Transverse colon (tissue), 3 donors: ENCODE results near the gene MYO19.

ENCODE experiments used
- POLR2A ChIP-seq: fragments of 450-650 bp; IDR thresholded peaks from one replicate; pipeline ENCODE4 v1.6.1; 2016; ENCODE audit warnings: antibody characterized with exemption, mild to moderate bottlenecking, moderate library complexity
- TF ChIP-seq, protein P1 (sequence below), 5 experiments: fragments of 200-600 bp in 3 of 5; fragments of 450-650 bp in 2 of 5; sonication (generic) in 3 of 5; IDR thresholded peaks; 1 replicate in 2 of 5; 2 replicates in 3 of 5; pipeline ENCODE4 v1.5.1; 2016 to 2017; ENCODE audit warnings: antibody characterized with exemption in 5 of 5, inconsistent platforms in 3 of 5, mild to moderate bottlenecking in 2 of 5, moderate library complexity in 1 of 5

DNA sequence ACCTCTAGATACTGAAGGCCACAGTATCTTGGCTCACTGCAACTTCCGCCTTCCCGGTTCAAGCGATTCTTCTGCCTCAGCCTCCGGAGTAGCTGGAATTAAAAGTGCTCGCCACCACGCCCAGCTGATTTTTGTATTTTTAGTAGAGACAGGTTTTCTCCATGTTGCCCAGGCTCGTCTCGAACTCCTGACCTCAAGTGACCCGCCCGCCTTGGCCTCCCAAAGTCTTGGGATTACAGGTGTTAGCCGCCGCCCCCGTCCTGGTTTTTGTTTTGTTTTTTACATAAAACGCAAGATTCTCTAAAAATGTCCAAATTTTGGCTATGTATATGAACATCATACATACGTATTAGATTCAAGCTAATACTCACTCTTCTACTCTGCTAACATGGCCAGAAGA is 8.1 kb upstream of the MYO19 start:
- TF ChIP-seq POLR2A = no peak
- TF ChIP-seq, protein P1, sequence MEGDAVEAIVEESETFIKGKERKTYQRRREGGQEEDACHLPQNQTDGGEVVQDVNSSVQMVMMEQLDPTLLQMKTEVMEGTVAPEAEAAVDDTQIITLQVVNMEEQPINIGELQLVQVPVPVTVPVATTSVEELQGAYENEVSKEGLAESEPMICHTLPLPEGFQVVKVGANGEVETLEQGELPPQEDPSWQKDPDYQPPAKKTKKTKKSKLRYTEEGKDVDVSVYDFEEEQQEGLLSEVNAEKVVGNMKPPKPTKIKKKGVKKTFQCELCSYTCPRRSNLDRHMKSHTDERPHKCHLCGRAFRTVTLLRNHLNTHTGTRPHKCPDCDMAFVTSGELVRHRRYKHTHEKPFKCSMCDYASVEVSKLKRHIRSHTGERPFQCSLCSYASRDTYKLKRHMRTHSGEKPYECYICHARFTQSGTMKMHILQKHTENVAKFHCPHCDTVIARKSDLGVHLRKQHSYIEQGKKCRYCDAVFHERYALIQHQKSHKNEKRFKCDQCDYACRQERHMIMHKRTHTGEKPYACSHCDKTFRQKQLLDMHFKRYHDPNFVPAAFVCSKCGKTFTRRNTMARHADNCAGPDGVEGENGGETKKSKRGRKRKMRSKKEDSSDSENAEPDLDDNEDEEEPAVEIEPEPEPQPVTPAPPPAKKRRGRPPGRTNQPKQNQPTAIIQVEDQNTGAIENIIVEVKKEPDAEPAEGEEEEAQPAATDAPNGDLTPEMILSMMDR (IDR thresholded peaks at IDR 0.05) = no peak
